Measurements from ENCODE around the gene FOLH1.
"Not testable (repeated sequence)": the region's sequence is repeated elsewhere in the genome, so short reads cannot be mapped to it uniquely, and the experiment has no call there.

GRCh38 chr11:49174691-49175366, 33.6 kb downstream of the FOLH1 start:
- TF ChIP-seq CTCF, POLR2A, EP300 (IDR thresholded peaks at IDR 0.05): not testable (repeated sequence)
